H9 (cell line): ENCODE results near the gene PSMB8. TPM values are rescaled to one million over a fixed set of nuclear protein-coding genes. Genes with fewer than 3 reads are reported as not detected.

Experiments used
- DNase-seq: peaks from one replicate; pipeline ENCODE4 v3.0.0-alpha.2; 2017
- H2AFZ ChIP-seq: one replicate; pipeline ENCODE4 v1.6.1; 2013; ENCODE audit warnings: mild to moderate bottlenecking, low read length, control low read depth, moderate library complexity
- H2AK5ac ChIP-seq: 2 replicates; pipeline ENCODE4 v1.6.1; 2013; ENCODE audit warnings: low read length, control low read depth, mixed read lengths; ENCODE audit not compliant: insufficient read length
- H2BK120ac ChIP-seq: one replicate; pipeline ENCODE4 v1.6.1; 2013; ENCODE audit warnings: low read depth, mild to moderate bottlenecking, low read length, control low read depth, inconsistent platforms; ENCODE audit not compliant: poor library complexity, severe bottlenecking
- H2BK12ac ChIP-seq: 2 replicates; pipeline ENCODE4 v1.6.1; 2013; ENCODE audit warnings: low read length, control low read depth, mixed read lengths, low read depth; ENCODE audit not compliant: insufficient read length
- H2BK15ac ChIP-seq: 2 replicates; pipeline ENCODE4 v1.6.1; 2013; ENCODE audit warnings: low read depth, low read length, control low read depth
- H2BK20ac ChIP-seq: one replicate; pipeline ENCODE4 v1.6.1; 2013; ENCODE audit warnings: low read depth, mild to moderate bottlenecking, low read length, control low read depth, inconsistent platforms; ENCODE audit not compliant: poor library complexity, severe bottlenecking
- H2BK5ac ChIP-seq: 2 replicates; pipeline ENCODE4 v1.6.1; 2013; ENCODE audit warnings: low read length, control low read depth, mixed read lengths; ENCODE audit not compliant: insufficient read length
- H3K14ac ChIP-seq: 2 replicates; pipeline ENCODE4 v1.6.1; 2013; ENCODE audit warnings: low read length, control low read depth; ENCODE audit not compliant: insufficient read depth
- H3K18ac ChIP-seq: 2 replicates; pipeline ENCODE4 v1.6.1; 2013; ENCODE audit warnings: low read depth, mild to moderate bottlenecking, mixed read lengths, low read length, control low read depth; ENCODE audit not compliant: insufficient read length
- H3K23ac ChIP-seq: 2 replicates; pipeline ENCODE4 v1.6.1; 2013; ENCODE audit warnings: low read length, control low read depth, mixed read lengths, low read depth; ENCODE audit not compliant: insufficient read length
- H3K23me2 ChIP-seq: 2 replicates; pipeline ENCODE4 v1.6.1; 2013; ENCODE audit warnings: low read depth, mild to moderate bottlenecking, mixed read lengths, low read length, control low read depth; ENCODE audit not compliant: insufficient read length, poor library complexity, severe bottlenecking
- H3K27ac ChIP-seq: 2 replicates; pipeline ENCODE4 v1.5.1; 2013; ENCODE audit warnings: low read length, control low read depth, mixed read lengths, low read depth; ENCODE audit not compliant: insufficient read length
- H3K27me3 ChIP-seq: 2 replicates; pipeline ENCODE4 v1.6.1; 2013; ENCODE audit warnings: low read length, control low read depth, inconsistent platforms; ENCODE audit not compliant: insufficient read depth
- H3K4ac ChIP-seq: 2 replicates; pipeline ENCODE4 v1.6.1; 2013; ENCODE audit warnings: low read depth, mild to moderate bottlenecking, control low read depth, inconsistent platforms, low read length, moderate library complexity
- H3K4me1 ChIP-seq: 2 replicates; pipeline ENCODE4 v1.6.1; 2013; ENCODE audit warnings: low read length, control low read depth, inconsistent platforms; ENCODE audit not compliant: insufficient read depth
- H3K4me2 ChIP-seq: 2 replicates; pipeline ENCODE4 v1.6.1; 2013; ENCODE audit warnings: low read length, control low read depth, mixed read lengths; ENCODE audit not compliant: insufficient read length, insufficient read depth
- H3K56ac ChIP-seq: 2 replicates; pipeline ENCODE4 v1.6.1; 2013; ENCODE audit warnings: low read depth, mild to moderate bottlenecking, mixed read lengths, low read length, control low read depth; ENCODE audit not compliant: insufficient read length
- H3K79me1 ChIP-seq: 2 replicates; pipeline ENCODE4 v1.6.1; 2013; ENCODE audit warnings: low read depth, mild to moderate bottlenecking, moderate library complexity, low read length, control low read depth, inconsistent platforms; ENCODE audit not compliant: insufficient read depth, poor library complexity, severe bottlenecking
- H3K79me2 ChIP-seq: 2 replicates; pipeline ENCODE4 v1.6.1; 2013; ENCODE audit warnings: low read length, control low read depth, inconsistent platforms; ENCODE audit not compliant: insufficient read depth
- H3K9ac ChIP-seq: 2 replicates; pipeline ENCODE4 v1.6.1; 2013; ENCODE audit warnings: low read length, control low read depth, mixed read lengths; ENCODE audit not compliant: insufficient read length; ENCODE audit errors: extremely low read depth
- H3K9me3 ChIP-seq: one replicate; pipeline ENCODE4 v1.6.1; 2013; ENCODE audit warnings: low read depth, low read length, inconsistent platforms; ENCODE audit not compliant: control insufficient read depth
- H3T11ph ChIP-seq: one replicate; pipeline ENCODE4 v1.6.1; 2013; ENCODE audit warnings: mild to moderate bottlenecking, low read length, control low read depth, inconsistent platforms
- H4K20me1 ChIP-seq: one replicate; pipeline ENCODE4 v1.6.1; 2013; ENCODE audit not compliant: control insufficient read depth, insufficient read length, insufficient read depth
- H4K5ac ChIP-seq: 2 replicates; pipeline ENCODE4 v1.6.1; 2013; ENCODE audit warnings: low read depth, mild to moderate bottlenecking, mixed read lengths, low read length, control low read depth; ENCODE audit not compliant: insufficient read length
- H4K8ac ChIP-seq: replicated peaks from 2 replicates; pipeline ENCODE4 v1.6.1; 2013; ENCODE audit warnings: low read length, control low read depth, mixed read lengths, low read depth; ENCODE audit not compliant: insufficient read length
- H4K91ac ChIP-seq: 2 replicates; pipeline ENCODE4 v1.6.1; 2013; ENCODE audit warnings: low read depth, mild to moderate bottlenecking, moderate library complexity, mixed read lengths, low read length, control low read depth; ENCODE audit not compliant: insufficient read length
- H3K27ac Mint-ChIP-seq, 3 experiments: 2 replicates in 2 of 3; 3 replicates in 1 of 3; pipeline ENCODE4 v1.8.0; 2020 to 2021; ENCODE audit warnings: mixed read lengths in 3 of 3, mild to moderate bottlenecking in 1 of 3, moderate library complexity in 1 of 3
- H3K27me3 Mint-ChIP-seq: 2 replicates; pipeline ENCODE4 v1.8.0; 2021; ENCODE audit warnings: low read depth, mild to moderate bottlenecking, moderate library complexity, mixed read lengths
- H3K36me3 Mint-ChIP-seq, 3 experiments: 2 replicates in 2 of 3; 3 replicates in 1 of 3; pipeline ENCODE4 v1.8.0; 2020 to 2021; ENCODE audit warnings: low read depth in 3 of 3, mixed read lengths in 3 of 3; ENCODE audit not compliant: insufficient read depth in 1 of 3
- H3K4me1 Mint-ChIP-seq, 2 experiments: 2 replicates each; pipeline ENCODE4 v1.8.0; 2020; ENCODE audit warnings: mixed read lengths in 2 of 2
- H3K4me3 Mint-ChIP-seq, 2 experiments: 2 replicates in 1 of 2; 3 replicates in 1 of 2; pipeline ENCODE4 v1.8.0; 2020 to 2021; ENCODE audit warnings: mild to moderate bottlenecking in 2 of 2, mixed read lengths in 2 of 2, moderate library complexity in 1 of 2
- H3K9me3 Mint-ChIP-seq, 2 experiments: 2 replicates in 1 of 2; 3 replicates in 1 of 2; pipeline ENCODE4 v1.8.0; 2020; ENCODE audit warnings: mild to moderate bottlenecking in 2 of 2, mixed read lengths in 2 of 2, moderate library complexity in 1 of 2
- CTCF ChIP-seq: fragments of 200-600 bp; sonication (generic); conservative IDR thresholded peaks from 3 replicates; pipeline ENCODE4 v1.8.0; 2021; ENCODE audit warnings: antibody characterized with exemption, mild to moderate bottlenecking
- WGBS: extraction: QIAGEN DNeasy Blood & Tissue Kit; methylation state at CpG from one replicate; pipeline ENCODE4 v1.1.7; 2013; ENCODE audit warnings: missing lambda C conversion rate, low lambda C conversion rate, mixed read lengths; ENCODE audit not compliant: insufficient read length; ENCODE audit errors: extremely low coverage; 5-methylcytosine and 5-hydroxymethylcytosine counted together
- total RNA-seq: library from RNA; stranded (reverse); gene quantifications from 2 replicates; pipeline ENCODE4 v1.2.1, GENCODE V29; 2021

PSMB8 gene
- total RNA-seq, 1 experiment from 2014 or later, result 19.1 TPM

GRCh38 chr6:32794510-32794909 lies 49.3 kb downstream of the PSMB8 start:
- Histone ChIP-seq H2AFZ (no peak overlapping the region), H2BK12ac (no peak overlapping the region), H2AK5ac (no peak overlapping the region), H3K27me3 (no peaks in the 10 kb centered on the region), H3T11ph (no peak overlapping the region), H3K4ac (no peak overlapping the region), H3K9me3 (no peaks in the 10 kb centered on the region), H4K20me1 (no peaks in the 10 kb centered on the region), H4K91ac (no peak overlapping the region), H2BK5ac (no peak overlapping the region), H2BK20ac (no peak overlapping the region), H3K23ac (no peak overlapping the region), H3K4me1 (no peaks in the 10 kb centered on the region), H3K27ac (no peak overlapping the region), H3K4me2 (no peak overlapping the region), H4K5ac (no peak overlapping the region), H2BK15ac (no peak overlapping the region), H3K56ac (no peak overlapping the region), H3K23me2 (no peaks in the 10 kb centered on the region), H3K79me1 (no peaks in the 10 kb centered on the region), H3K79me2 (no peaks in the 10 kb centered on the region), H2BK120ac (no peak overlapping the region), H3K14ac (no peak overlapping the region), H3K9ac (no peak overlapping the region), H4K8ac (no peak overlapping the region), H3K18ac (no peak overlapping the region)
- DNase-seq, result no peak
- no CpG with 5 or more reads among the region's 2 CpGs for WGBS
- Mint-ChIP-seq H3K4me3 (no peak overlapping the region), H3K36me3 (peaks cover 0 to 6% (median 0%) of the 10 kb centered on the region in 3 experiments; a peak in 2 of 7 replicates), H3K27ac (no peak overlapping the region), H3K27me3 (peaks cover 20% of the 10 kb centered on the region), H3K9me3 (peaks cover 8 to 9% of the 10 kb centered on the region in 2 experiments), H3K4me1 (peaks cover 16 to 18% of the 10 kb centered on the region in 2 experiments)
- no peak for TF ChIP-seq CTCF
